GM18867 (cell line): ENCODE measurements around the gene RPP25.
"Not testable (repeated sequence)": the region's sequence is repeated elsewhere in the genome, so short reads cannot be mapped to it uniquely, and the experiment has no call there.

Experiments used
- ATAC-seq: cut with Tn5 transposase; IDR thresholded peaks from one replicate; pipeline ENCODE4 v1.9.1; 2021; ENCODE audit warnings: mild to moderate bottlenecking, moderate library complexity; ENCODE audit not compliant: unreplicated experiment

Gene RPP25

DNA sequence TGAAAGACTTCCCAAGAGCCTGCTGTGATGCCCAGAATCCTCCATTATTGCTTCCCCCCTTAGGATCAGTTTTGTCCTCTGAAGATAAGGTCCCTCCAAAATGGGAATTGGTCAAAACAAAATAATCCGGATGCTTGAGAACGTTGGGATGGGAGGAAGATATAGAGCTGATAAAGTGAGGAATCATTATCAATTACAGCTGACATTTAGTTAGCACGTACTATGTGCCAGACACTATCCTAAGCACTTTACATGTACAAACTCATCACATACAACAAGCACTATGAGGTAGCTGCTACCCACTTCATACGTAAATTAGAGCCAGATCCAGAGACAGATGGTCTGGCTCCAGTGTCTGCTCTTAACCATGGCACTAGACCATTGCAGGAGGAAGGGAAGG is 6.6 kb upstream of the RPP25 start:
- ATAC-seq = no peak

DNA sequence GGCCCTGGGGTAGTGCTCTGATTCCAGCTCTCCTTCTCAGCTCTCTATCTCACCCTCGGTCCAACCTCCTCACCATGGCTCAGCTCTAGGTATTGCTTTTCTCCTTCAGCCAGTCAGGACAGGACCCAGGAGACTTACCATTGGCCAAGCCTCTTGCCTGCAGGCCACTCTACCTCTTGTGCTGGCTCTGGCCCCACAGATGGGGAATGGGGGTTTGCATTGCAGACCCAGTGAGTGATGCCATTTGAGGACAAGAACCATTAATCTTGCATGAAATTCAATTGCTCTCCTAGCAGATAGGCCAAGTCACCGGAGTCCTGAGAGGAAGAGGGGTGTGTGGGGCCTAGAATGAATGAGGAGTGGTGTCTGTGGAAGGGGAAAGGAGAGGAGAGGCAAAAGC is 6.1 kb upstream of the RPP25 start:
- ATAC-seq = no peak

DNA sequence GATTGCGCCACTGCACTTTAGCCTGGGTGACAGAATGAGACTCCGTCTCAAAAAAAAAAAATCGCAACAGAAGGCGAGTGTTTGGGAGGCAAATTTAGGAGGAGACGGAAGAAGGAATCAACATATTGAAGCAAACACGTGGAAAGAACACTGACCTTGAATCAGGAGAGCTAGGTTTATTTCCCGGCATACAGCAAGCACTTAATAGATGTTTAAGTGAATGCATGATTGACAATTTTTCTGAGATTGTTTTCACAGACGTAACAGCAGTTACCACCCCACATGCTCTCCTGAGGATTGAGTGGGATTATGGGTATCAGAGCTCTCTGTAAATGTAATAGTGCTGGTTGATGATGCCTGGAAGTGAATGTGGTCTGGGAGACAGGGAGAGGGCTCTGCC is 5.6 kb upstream of the RPP25 start:
- no peak for ATAC-seq

DNA sequence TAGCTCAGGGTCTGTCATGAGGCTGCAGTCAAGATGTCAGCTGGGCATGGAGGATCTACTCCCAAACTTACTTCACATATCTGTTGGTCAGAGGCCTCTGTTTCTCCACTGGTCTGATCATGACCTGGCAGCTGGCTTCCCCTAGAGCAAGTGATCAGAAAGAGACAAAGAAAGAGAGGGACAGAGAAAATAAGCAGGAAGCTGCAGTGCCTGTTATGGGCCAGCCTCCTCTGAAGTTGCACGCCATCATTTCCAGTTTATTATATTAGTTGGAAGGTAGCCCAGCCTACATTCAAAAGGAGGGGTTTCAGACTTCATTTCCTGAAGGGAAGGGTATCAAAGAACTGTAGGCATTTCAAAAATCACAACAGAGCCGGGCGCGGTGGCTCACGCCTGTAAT is 5.0 kb upstream of the RPP25 start:
- ATAC-seq = no peak

DNA sequence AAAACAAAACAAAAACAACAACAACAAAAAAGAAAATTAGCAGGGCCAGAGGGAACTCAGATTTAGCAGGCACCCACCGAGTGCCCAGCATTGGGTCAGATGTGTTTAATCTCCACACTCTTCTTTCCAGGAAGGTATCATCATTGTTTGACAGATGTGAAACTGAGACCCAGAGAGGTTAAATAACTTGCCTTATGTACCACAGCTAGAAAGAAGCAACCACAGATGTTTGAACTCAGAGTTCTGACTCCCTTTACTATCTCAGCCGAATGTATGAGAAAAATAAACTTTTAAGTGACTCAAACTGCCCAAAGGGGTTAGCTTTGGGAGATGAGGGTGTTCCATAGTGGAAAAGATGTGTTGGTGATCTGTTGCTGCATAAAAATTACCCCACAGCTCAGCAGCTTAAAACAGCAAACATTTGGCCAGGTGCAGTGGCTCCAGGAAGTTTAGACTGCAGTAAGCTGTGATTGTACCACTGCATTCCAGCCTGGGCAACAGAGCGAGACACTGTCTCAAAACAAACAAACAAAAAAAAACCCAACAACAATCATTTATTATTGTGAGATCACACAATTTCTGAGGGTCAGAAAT is 4.5 kb upstream of the RPP25 start:
- no peak for ATAC-seq

DNA sequence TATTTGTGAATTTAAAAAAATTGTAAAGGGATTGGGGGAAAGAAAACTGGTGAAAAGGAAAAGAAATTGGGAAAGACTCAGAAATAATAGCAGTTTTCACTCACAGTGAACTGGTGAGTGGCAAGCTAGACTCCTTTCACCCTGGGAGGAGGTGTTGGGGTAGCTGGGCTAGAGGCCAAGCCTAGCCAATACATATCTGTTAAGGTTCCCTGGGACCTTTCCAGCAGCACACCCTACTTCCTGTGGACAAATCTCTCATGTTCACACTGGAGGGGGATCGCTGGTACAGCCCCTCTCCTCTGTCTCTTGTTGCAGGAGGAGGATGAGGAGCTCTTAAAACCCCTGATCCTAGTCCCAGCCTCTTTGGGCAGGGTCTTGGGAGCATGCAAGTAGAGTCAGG is 3.7 kb upstream of the RPP25 start:
- no peak for ATAC-seq

DNA sequence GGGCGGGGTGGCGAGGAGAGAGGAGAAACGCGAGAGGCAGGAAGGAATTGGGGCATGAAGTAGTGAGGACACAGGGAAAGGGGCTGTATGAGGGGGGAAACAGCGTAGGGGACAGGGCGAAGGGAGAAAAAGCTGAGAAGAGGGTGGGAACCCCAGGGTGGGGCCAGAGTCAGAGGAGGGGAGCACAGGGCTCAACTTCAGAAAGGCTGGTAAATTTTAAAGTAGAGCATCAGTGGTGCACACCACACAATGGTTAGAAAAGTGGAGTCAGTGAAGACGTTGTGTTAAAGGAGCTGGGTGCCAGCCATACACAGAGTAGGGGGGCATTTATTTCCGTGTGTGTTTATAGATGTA is 3.0 kb upstream of the RPP25 start:
- ATAC-seq = no peak

DNA sequence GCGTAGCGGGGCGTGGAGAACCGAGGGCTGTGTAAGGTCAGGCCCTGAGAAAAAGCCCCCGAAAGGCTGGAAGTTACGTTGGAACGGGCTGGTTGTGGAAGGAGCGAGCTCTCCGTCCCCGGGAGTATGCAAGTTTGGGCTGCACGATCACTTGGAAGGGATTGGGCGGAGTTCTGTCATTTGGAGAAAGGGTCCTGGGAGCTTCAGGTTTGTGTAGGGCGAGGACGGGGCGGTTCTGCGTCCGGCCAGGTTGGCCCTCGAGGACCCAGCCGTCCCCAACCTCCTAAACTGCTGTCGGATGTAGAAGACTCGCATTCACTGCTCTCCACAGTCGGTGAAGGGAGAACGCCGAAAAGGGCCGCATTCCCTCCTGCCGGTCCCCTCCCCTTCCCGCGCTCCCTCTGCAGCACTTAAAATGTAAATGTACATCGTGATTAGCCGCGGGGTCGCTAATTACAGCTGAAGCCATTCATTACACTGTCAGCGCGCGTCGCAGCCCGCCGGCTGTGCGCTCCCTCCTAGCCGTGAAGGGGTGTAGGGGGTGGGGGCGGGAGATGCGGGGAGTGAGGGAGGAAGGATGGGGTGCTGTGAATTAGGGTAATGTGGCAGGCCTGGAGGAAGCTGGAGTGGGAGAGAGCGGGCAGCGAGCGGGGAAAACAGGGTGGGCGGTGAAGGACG is 2.5 kb upstream of the RPP25 start:
- no peak for ATAC-seq

DNA sequence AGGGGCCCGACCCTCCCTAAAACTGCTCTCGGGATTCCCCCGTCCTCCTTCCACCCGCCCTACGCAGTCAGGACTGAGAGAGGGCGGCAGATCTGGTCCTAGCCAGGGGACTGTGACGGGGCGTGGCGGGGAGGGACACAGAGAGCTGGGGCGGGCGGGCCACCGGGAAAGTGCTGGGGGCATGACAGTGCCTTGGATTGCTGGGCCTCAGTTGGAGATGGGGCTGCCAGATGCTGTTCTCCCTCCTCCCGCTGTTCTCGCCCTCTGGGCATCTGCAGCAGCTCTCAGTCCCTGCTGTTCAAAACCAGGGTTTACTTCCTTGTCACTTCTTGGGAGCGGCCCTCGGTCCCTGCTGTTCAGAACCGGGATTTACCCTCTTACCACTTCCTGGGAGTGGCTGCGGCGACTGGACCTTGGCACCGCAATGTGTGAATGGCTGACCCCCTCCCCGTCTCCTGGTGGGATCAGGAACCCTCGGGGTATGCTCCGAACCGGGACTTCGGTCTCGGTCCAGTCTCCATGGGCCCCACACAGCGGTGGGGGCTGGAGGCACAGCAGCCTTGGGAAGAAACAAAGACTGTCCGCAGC is 1.8 kb upstream of the RPP25 start:
- no peak for ATAC-seq

DNA sequence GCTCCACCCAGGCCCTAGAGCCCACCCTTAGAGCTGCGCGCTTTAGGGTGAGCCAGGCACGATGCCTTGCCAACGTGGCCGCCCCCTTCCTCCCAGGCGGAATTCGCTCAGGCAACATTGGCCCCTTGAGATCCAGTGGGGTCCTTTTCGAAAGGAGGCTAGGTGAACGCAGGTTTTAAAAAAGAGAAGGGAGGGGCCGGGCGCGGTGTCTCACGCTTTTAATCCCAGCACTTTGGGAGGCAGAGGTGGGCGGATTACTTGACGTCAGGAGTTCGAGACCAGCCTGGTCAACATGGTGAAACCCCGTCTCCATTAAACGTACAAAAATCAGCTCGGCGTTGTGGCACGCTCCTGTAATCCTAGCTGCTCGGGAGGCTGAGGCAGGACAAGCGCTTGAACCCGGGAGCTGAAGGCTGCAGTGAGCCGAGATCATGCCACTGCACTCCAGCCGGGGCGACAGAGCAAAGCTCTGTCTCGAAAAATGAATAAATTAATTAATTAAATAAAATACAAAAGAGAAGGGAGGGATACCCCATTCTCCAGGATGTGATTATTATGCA is 984 bp upstream of the RPP25 start:
- ATAC-seq = no peak

DNA sequence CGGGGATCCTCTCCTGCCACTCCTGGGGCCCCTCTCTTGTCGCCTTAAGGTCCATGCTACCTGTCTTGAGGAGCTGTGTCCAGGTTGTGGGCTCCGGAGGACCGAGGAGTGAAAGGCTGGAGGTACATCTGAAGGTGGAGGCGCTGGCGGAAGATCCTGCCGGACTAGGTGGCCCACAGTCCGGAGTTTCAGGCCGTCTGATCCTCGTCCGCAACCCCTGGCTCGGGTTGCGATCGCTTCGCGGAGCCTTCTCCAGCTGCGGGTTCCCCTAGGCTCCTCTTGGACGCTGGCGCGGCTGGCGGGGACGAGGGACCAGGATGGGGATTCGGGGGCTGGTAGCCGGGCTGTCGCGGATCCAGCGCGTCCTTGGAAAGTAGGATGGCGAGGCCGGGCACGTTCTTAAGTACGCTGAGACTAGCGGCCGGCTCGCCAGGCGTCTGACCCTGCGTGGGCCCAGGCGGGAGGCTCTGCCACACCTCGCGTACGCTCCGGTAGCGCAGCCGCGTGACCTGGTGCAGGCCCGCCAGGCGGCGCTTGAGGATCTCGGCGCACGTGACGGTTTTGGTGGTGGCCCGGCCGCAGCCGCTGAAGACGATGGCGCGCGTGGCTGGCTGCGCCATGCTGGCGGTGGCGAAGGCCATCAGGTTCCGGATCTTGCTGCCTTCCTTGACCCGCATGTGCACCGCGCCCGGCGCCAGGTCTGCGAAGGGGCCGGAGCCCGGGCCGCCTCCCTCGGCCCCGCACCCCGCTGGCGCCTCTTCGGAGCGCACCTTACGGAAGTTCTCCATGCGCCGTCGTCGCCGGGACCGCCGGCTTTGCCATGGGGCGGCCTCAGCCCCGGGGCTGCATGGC is 550 bp downstream of the RPP25 start:
- ATAC-seq = peak; percentile 55

DNA sequence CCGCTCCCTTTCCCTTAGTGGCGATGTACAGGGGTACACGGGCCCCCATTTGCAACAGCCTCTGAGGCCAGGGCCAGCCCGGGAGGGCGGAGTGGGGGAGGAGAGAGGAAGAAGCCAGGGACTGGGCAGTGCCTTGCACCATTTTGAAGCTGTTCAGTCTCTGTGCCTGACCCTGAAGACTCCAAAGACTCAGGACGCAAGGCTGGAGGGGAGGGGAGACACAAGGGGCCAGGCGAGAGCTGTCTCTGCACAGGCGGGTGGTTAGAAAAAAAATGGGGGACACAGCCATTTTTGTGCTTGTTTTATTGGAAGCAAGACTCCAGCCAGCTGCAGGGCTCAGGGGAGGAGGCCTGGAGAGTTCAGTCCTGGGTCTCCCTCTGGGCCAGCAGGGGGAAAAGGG is 1.6 kb downstream of the RPP25 start:
- ATAC-seq = no peak

DNA sequence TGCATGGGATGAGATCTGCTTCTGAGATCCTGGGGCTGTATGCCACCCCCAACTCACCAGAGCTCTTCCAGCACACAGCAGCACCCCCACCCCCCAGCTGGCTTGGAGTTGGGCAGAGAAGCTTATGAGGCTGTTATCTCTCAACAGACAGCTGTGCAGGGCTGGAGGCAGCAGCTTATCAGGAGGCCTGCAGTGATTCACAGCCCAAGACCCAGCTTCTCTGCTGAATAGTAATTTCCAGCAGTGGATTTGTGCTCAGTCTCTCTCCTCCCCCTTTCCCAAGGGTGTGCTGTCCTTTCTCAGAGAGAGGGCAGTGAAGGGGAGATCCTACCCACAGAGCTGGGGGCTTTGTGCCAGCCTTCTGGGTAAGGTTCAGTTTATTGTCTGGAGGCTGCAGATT is 2.1 kb downstream of the RPP25 start:
- no peak for ATAC-seq

DNA sequence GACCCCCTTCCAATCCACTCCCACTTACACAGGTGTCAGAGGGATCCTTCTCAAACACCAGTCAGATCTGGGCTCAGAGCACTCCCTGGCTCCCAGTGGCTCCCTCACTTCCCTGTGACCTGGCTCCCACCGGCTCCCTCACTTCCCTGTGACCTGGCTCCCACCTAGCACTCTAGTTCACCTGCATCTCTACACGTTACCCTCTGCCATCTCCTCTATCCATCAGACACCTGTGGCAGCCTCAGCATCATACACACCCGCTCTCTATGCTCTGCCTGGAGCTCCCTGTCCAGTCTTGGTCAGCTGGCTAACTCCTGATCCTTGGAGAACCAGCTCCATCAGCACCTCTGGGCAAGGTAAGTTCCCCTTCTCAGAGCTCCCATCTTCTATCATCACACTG is 5.6 kb downstream of the RPP25 start:
- no peak for ATAC-seq

DNA sequence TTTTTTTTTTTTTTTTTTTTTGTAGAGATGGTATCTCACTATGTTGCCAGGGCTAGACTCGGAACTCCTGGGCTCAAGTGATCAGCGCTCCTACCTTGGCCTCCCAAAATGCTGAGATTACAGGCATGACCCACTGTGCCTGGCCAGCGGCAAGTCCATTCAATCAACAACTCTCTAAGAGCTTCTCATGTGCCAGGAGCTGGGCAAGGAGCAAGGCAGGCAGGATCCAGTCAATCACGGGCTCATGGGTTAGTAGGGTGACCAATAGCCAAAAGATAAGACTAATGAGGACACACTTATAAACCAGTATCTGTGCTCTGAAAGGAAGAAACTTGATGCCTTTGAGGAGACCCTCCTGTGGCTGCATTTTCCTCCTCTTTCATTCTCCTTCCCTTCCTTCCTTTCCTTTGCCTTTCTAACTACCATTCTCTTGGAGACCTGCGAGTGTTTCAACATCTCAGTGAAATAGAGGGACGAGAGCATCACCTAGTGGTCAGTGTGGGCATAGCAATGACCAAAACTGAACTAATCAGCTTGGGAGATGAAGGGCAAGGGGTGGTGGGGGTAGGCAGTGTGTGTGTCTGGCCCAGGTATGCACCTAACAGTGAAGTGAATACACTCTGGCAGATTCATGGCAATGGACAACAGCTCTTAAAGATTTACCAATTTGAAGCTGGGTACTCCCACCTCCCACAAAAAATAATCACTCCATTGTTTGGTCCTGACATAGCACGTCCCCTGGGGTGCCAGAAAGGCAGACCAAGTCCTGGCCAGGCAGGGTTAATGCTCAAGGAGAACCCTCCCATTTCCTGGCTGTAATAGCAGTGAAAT is 6.3 kb downstream of the RPP25 start:
- no peak for ATAC-seq

DNA sequence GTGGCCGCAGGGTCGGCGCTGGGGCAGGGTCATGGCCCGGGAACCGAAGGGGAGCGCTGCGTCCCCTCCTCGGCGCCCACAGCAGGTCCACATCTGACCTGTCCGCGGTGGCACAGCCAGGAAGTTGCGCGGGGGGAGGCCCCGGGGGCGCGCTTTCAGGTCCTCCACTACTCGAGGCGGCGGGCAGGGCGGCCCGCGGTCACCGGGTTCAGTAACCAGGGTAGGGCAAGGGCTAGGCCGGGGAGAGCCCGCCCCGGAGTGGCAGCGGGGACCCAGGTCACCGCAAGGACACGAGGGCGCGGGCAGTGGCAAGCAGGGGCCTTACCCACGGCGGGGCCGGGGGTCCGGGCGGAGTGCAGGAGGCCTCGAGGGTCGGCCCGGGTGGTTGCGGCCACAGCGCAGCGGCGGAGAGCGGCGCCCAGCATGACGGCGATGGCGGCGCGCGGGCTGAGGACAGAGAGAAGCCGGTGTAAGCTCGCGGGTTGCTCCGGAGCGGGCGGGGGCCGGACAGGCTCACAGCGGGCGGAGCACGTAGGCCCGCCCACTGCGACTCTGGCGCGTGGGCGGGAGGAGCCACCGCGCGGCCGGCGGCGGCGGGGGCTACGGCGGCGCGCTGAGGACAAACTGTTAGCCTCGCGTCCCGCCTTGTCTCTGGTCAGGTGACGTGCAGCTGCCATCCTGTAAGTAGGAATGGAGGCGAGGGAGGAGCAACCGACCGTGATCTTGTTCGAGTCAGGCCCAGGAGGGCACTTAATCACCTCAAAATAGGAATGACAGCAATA is 18.8 kb downstream of the RPP25 start, which contains the start of gene COX5A:
Gene COX5A, minus strand, starts transcription at position 484 of the 782 bp plus-strand sequence. Its CDS starts 59 bp downstream, at position 425.
- ATAC-seq = peak; percentile 88

DNA sequence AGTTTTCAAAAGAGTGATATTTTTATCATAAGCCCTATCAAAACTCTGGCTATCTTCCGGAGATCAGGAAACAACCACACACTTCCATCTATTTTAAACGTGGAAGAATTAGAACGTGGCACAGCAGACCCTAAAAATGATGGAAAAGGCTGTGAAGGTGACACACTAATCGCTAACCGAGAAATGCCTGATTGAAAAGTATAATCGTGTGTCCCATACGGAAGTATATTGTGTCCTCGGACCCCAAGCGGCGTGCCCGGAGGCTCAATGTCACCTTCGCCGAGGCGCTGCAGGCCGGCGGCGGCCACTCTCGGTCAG is 19.3 kb downstream of the RPP25 start:
- no peak for ATAC-seq

DNA sequence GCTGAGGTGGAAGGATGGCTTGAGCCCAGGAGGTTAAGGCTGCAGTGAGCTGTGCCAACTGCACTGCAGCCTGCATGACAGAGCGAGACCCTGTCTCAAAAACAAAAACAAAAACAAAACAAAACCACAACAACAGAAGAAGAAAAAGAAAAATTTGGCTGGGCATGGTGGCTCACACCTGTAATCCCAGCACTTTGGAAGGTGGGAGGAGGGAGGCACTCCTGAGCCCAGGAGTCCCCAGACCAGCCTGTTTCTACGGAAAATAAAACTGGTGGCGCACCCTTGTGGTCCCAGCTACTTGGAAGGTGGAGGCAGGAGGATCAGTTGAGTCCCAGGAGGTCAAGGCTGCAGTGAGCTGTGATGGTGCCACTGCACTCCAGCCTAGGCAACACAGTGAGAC is 21.4 kb downstream of the RPP25 start:
- ATAC-seq = not testable (repeated sequence)

DNA sequence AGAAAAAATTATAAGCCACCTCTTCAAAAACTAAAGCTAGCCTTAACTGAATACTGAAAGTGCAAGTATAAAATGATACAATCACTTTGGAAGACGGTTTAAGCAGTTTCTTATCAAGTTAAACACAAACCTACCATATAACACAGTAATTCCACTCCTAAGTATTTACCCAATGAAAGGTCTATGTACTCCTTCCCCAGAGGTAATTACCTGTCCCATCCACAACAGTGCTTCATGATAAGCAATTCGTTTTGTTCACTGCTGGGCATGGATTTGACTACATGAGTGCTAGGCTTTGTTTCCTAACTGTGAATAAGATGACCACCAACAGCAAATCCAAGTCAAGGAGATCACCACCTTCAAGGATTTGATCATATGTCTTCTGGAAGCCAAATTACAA is 23.0 kb downstream of the RPP25 start:
- no peak for ATAC-seq

DNA sequence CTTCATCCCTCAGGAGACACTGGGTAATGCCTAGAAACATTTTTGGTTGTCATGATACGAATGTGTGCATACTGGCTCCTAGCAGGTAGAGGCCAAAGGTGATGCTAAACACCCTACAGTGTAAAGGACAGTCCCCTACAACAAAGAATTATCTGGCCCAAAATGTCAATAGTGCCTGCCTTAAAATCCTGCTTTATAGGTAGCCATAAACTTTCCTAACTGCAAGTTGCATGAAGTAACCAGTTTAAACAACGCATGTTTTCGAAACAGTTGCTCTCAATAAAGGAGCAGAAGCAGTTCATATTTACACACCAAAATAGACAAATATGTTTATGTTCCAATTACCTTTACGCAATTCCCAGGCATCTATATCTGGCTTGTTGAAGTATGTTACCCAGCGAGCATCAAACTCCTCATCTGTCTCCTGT is 27.8 kb downstream of the RPP25 start:
- ATAC-seq = no peak
